Peyer's patch (tissue), 4 donors: ENCODE data around the gene FANK1. TPM values are rescaled to one million over a fixed set of nuclear protein-coding genes. Genes with fewer than 3 reads are reported as not detected.
A peak's percentile ranks its signal among the peaks of the same experiment; 100 is the strongest.

ENCODE experiments used
- DNase-seq, 3 donors: peaks; one replicate each; pipeline ENCODE4 v3.0.0-alpha.2; 2017 to 2019
- H3K27ac ChIP-seq, 4 donors: fragments of 200-600 bp; sonication (generic); one replicate each; pipeline ENCODE4 v1.5.1; 2016 to 2019
- H3K27me3 ChIP-seq, 2 donors: fragments of 200-600 bp; sonication (generic); one replicate each; pipeline ENCODE4 v1.5.1; 2019
- H3K36me3 ChIP-seq, 3 donors: fragments of 200-600 bp; sonication (generic); one replicate each; pipeline ENCODE4 v1.5.1; 2016 to 2019
- H3K4me1 ChIP-seq, 4 donors: fragments of 200-600 bp; sonication (generic); one replicate each; pipeline ENCODE4 v1.5.1; 2016 to 2019
- H3K4me3 ChIP-seq, 4 donors: fragments of 200-600 bp; sonication (generic); 1 replicate in 3 of 4; 2 replicates in 1 of 4; pipeline ENCODE4 v1.5.1; 2016 to 2019; ENCODE audit warnings: mild to moderate bottlenecking in 1 of 4
- H3K9me3 ChIP-seq, 4 donors: fragments of 200-600 bp; sonication (generic); one replicate each; pipeline ENCODE4 v1.5.1; 2016 to 2019; ENCODE audit warnings: mild to moderate bottlenecking in 1 of 4
- POLR2A ChIP-seq, 2 donors: fragments of 450-650 bp; IDR thresholded peaks; one replicate each; pipeline ENCODE4 v1.5.1; 2017; ENCODE audit warnings: antibody characterized with exemption in 2 of 2, mild to moderate bottlenecking in 2 of 2, moderate library complexity in 2 of 2
- total RNA-seq, 4 donors: library from RNA; depleted of rRNA; stranded (reverse); fragments of >200 nt; gene quantifications; one replicate each; pipeline ENCODE4 v1.1.0, GENCODE V29; 2016
- TF ChIP-seq, protein P1 (sequence below), 6 experiments: fragments of 450-650 bp in 4 of 6; fragments of 200-600 bp in 2 of 6; sonication (generic) in 1 of 6; IDR thresholded peaks; one replicate each; pipeline ENCODE4 v1.5.1; 2017 to 2019; ENCODE audit warnings: antibody characterized with exemption in 6 of 6, mild to moderate bottlenecking in 3 of 6, moderate library complexity in 1 of 6

The FANK1 gene
- total RNA-seq, 4 donors from 2014 or later: 1.4 to 7.9 (median 3.5) TPM; not detected in 1

DNA sequence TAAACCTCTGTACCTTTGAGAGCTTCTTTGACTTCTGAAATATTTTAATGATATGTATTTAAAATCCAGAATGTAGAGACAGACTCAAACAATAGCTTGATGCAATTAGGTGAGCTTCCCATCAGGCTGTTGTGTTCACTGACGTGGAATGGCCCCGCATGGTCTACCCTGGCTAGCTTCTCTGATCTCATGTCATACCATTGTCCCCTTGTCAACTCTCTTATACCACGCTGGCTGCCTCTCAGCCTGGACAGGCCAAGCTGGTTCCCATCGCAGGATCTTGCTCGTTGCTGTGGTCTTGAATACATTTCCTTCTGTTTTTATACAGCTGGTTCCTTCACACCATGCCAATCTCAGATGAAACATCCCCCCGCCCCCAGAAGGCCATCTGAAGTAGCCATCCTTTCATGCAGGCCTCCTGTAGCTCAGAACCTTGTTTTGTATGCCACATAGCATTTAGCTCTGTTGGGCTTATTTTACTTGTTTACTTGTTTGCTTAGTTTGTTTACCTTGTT lies 84.2 kb downstream of the FANK1 start:
- no peak overlapping the region for H3K27ac ChIP-seq
- no peaks in the 10 kb centered on the region for H3K27me3 ChIP-seq
- H3K4me3 ChIP-seq: no peak overlapping the region
- no peaks in the 10 kb centered on the region for H3K9me3 ChIP-seq
- TF ChIP-seq, protein P1, sequence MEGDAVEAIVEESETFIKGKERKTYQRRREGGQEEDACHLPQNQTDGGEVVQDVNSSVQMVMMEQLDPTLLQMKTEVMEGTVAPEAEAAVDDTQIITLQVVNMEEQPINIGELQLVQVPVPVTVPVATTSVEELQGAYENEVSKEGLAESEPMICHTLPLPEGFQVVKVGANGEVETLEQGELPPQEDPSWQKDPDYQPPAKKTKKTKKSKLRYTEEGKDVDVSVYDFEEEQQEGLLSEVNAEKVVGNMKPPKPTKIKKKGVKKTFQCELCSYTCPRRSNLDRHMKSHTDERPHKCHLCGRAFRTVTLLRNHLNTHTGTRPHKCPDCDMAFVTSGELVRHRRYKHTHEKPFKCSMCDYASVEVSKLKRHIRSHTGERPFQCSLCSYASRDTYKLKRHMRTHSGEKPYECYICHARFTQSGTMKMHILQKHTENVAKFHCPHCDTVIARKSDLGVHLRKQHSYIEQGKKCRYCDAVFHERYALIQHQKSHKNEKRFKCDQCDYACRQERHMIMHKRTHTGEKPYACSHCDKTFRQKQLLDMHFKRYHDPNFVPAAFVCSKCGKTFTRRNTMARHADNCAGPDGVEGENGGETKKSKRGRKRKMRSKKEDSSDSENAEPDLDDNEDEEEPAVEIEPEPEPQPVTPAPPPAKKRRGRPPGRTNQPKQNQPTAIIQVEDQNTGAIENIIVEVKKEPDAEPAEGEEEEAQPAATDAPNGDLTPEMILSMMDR (IDR thresholded peaks at IDR 0.05): no peak
- TF ChIP-seq POLR2A (IDR thresholded peaks at IDR 0.05): no peak
- H3K36me3 ChIP-seq: no peaks in the 10 kb centered on the region
- DNase-seq: no peak
- H3K4me1 ChIP-seq: no peaks in the 10 kb centered on the region

- DNase-seq: peak in 1 of 3 donors; percentile 59
- no peak for TF ChIP-seq POLR2A (IDR thresholded peaks at IDR 0.05)
- TF ChIP-seq, protein P1 (IDR thresholded peaks at IDR 0.05): peak; percentile 25 to 76 (median 64)
- H3K27me3 ChIP-seq: no peaks in the 10 kb centered on the region
- no peak overlapping the region for H3K4me3 ChIP-seq
- no peaks in the 10 kb centered on the region for H3K9me3 ChIP-seq
- H3K36me3 ChIP-seq: no peaks in the 10 kb centered on the region
- no peaks in the 10 kb centered on the region for H3K4me1 ChIP-seq
- H3K27ac ChIP-seq: no peak overlapping the region
Measured at GRCh38 chr10:125982260-125982948, 86.0 kb downstream of the FANK1 start.

DNA sequence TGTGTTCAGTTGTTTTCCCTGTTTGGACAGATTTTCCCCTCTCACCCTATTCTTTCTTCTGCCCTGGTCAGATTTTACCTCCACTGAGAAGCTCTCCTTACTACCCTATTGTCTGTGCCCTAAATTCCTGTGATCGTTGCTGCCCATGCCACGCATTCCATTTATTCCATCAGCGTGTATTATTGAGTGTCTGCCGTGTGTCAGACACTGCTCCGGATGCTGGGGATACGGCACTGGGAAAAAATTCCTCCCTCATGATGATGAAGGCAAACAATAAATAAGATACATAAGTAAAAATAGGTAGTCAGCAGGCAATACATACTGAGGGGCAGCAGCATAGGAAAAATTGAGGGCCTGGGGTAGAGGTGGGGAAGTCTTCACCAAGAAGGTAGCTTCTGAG lies 86.8 kb downstream of the FANK1 start:
- no peak overlapping the region for H3K4me3 ChIP-seq
- H3K4me1 ChIP-seq: no peaks in the 10 kb centered on the region
- DNase-seq: no peak
- no peaks in the 10 kb centered on the region for H3K36me3 ChIP-seq
- no peaks in the 10 kb centered on the region for H3K27me3 ChIP-seq
- TF ChIP-seq POLR2A (IDR thresholded peaks at IDR 0.05): no peak
- TF ChIP-seq, protein P1 (IDR thresholded peaks at IDR 0.05): no peak
- H3K27ac ChIP-seq: no peak overlapping the region
- H3K9me3 ChIP-seq: no peaks in the 10 kb centered on the region

DNA sequence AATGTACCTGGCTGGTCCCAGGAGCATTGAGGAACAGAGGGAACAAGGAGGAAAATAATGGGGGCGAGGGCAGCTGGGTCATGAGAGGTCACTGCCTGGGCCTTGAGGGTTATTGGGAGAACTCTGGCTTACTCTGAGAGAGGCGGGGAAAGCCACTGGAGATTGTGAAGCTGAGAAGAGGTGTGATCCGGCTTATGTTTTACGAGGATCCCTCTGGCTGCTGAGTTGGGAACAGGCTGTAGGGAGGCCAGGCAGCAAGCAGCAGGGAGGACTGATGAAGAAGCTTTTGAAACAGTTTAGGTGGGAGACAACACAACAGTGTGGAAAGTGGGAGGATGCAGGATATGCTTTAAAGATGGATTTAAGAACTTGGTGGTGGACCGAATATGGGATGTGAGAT lies 87.3 kb downstream of the FANK1 start:
- H3K36me3 ChIP-seq: no peaks in the 10 kb centered on the region
- H3K27ac ChIP-seq: no peak overlapping the region
- no peaks in the 10 kb centered on the region for H3K9me3 ChIP-seq
- H3K4me1 ChIP-seq: no peaks in the 10 kb centered on the region
- no peak overlapping the region for H3K4me3 ChIP-seq
- no peak for DNase-seq
- no peaks in the 10 kb centered on the region for H3K27me3 ChIP-seq
- TF ChIP-seq, protein P1 (IDR thresholded peaks at IDR 0.05): no peak
- TF ChIP-seq POLR2A (IDR thresholded peaks at IDR 0.05): no peak

- Histone ChIP-seq H3K27ac (no peak overlapping the region), H3K4me1 (no peaks in the 10 kb centered on the region), H3K27me3 (no peaks in the 10 kb centered on the region), H3K4me3 (no peak overlapping the region), H3K36me3 (no peaks in the 10 kb centered on the region), H3K9me3 (no peaks in the 10 kb centered on the region)
- TF ChIP-seq, protein P1 (IDR thresholded peaks at IDR 0.05): no peak
- no peak for TF ChIP-seq POLR2A (IDR thresholded peaks at IDR 0.05)
- DNase-seq: no peak
Measured at GRCh38 chr10:125984346-125984745, 88.0 kb downstream of the FANK1 start.
